ENCODE measurements around the gene TNFSF13.

TNFSF13 gene

GRCh38 chr17:7587420-7588151 lies 29.0 kb downstream of the TNFSF13 start:
- DNase-seq (ENCODE audit: low read depth), result peak; percentile 94
- TF ChIP-seq, protein P1, sequence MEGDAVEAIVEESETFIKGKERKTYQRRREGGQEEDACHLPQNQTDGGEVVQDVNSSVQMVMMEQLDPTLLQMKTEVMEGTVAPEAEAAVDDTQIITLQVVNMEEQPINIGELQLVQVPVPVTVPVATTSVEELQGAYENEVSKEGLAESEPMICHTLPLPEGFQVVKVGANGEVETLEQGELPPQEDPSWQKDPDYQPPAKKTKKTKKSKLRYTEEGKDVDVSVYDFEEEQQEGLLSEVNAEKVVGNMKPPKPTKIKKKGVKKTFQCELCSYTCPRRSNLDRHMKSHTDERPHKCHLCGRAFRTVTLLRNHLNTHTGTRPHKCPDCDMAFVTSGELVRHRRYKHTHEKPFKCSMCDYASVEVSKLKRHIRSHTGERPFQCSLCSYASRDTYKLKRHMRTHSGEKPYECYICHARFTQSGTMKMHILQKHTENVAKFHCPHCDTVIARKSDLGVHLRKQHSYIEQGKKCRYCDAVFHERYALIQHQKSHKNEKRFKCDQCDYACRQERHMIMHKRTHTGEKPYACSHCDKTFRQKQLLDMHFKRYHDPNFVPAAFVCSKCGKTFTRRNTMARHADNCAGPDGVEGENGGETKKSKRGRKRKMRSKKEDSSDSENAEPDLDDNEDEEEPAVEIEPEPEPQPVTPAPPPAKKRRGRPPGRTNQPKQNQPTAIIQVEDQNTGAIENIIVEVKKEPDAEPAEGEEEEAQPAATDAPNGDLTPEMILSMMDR (conservative IDR thresholded peaks at IDR 0.05; ENCODE audit: low read depth, low read length), result peak; percentile 29
- H3K4me3 ChIP-seq (ENCODE audit: low read depth, low read length), result no peak overlapping the region

- H3K4me3 ChIP-seq (ENCODE audit: low read depth, low read length), result no peak overlapping the region
- DNase-seq (ENCODE audit: low read depth), result no peak
- TF ChIP-seq, protein P1 (conservative IDR thresholded peaks at IDR 0.05; ENCODE audit: low read depth, low read length), result no peak
These were observed 30.1 kb downstream of the TNFSF13 start for GRCh38 chr17:7588553-7589203.

GRCh38 chr17:7589204-7589868 lies 30.8 kb downstream of the TNFSF13 start:
- H3K4me3 ChIP-seq (ENCODE audit: low read depth, low read length), result no peak overlapping the region
- TF ChIP-seq, protein P1 (conservative IDR thresholded peaks at IDR 0.05; ENCODE audit: low read depth, low read length), result peak; percentile 87
- DNase-seq (ENCODE audit: low read depth), result peak; percentile 90

DNA sequence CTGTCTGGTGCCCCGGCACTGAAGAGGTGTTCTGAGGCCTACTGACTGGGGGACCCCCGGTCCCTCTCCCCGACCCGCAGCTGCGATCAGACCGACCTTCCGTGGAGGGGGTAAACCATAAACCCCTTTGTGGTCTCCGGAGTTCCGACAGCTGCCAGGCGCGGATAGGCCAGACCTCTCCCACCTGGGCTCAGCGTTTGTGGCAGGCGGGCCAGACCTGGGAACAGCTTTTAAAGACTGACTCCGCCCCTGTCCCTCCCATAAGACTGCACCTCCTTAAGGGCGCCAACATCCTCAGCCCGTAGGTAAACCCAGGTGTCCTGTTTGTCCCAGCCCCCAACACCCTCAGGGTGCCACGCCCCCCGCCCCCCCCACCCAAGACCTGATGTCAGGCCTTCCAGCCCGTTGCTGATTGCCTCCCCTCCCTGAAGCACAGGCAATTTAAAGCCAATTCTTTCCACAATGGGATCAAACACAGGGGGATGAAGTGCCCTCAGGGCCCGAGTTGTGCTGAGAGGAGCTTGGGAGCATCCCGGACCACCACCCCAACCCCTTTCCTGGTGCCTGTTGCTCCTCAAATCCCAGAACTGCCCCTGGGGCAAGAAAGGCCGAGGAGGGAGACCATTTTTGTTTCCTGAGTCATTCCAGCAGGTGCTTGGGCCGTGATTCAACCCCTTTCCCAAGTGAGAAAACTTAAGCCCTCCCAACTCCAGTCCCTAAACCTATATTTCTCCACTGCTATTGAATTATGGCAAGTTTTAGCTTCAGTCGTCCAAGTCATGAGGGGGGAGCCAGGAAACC lies 31.5 kb downstream of the TNFSF13 start, which contains the start of gene SOX15:
Gene SOX15, minus strand, starts transcription at position 204 of the 801 bp plus-strand sequence. CDS start 418 bp downstream, outside the sequence.
- H3K4me3 ChIP-seq (ENCODE audit: low read depth, low read length), result no peak within 1 kb of the TSS
- TF ChIP-seq, protein P1 (conservative IDR thresholded peaks at IDR 0.05; ENCODE audit: low read depth, low read length), result no peak
- DNase-seq (ENCODE audit: low read depth), result no peak

DNA sequence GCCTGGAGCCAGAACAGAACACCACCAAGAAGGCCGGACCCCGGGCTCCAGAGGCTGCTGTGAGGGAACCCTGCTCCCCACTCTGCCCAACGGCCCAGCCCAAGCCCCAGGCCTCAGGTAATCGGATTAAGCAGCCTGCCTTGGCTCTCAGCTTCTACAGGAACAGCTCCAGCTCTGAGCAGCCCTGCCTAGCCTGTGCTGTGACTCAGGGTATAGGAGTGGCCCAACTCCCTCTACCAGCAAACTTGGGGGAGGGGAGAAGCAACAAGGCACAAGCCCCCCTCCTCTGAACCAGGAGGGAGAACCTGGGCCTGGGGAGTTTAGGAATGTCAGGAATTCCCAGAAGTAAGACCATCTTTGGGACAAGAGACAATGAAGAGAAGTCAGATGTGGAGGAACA lies 32.2 kb downstream of the TNFSF13 start:
- no peak overlapping the region for H3K4me3 ChIP-seq (ENCODE audit: low read depth, low read length)
- peak; percentile 65 for DNase-seq (ENCODE audit: low read depth)
- TF ChIP-seq, protein P1 (conservative IDR thresholded peaks at IDR 0.05; ENCODE audit: low read depth, low read length), result no peak

DNA sequence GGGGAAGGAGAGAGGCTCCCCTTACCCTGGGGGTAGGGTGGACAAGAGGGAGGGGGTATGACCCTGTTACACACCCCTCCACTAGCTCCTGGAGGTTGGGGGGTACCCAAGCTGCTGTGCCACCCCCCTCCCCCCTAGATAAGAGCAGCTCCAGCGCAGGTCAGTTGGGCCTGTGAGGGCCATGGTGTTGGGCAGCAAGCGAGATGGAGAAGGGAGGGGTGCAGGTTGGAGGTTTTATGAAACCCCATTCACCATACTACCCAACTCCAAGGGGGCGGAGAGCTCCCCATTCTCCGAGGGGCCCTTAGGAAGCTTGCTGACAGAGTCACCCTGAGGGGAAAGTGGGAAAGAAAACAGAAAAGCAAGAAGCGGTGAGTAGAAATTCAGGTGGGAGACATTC lies 33.0 kb downstream of the TNFSF13 start:
- no peak overlapping the region for H3K4me3 ChIP-seq (ENCODE audit: low read depth, low read length)
- TF ChIP-seq, protein P1 (conservative IDR thresholded peaks at IDR 0.05; ENCODE audit: low read depth, low read length), result no peak
- no peak for DNase-seq (ENCODE audit: low read depth)
